Gastroesophageal sphincter (tissue), 4 donors: Measurements from ENCODE around the gene POU3F4. TPM values are rescaled to one million over a fixed set of nuclear protein-coding genes. Genes with fewer than 3 reads are reported as not detected.

Experiments
- ATAC-seq: fragments of 150-250 bp; one replicate; pipeline ENCODE4 v1.9.1; 2016; ENCODE audit warnings: mild to moderate bottlenecking, moderate library complexity
- H3K27ac ChIP-seq, 4 donors: fragments of 200-600 bp; sonication (generic) in 3 of 4; 1 replicate in 3 of 4; 2 replicates in 1 of 4; pipeline ENCODE4 v1.5.1; 2016 to 2019
- H3K27me3 ChIP-seq: fragments of 200-600 bp; sonication (generic); one replicate; pipeline ENCODE4 v1.5.1; 2019
- H3K36me3 ChIP-seq, 2 donors: fragments of 200-600 bp; sonication (generic); one replicate each; pipeline ENCODE4 v1.5.1; 2019; ENCODE audit warnings: control low read depth in 1 of 2
- H3K4me1 ChIP-seq, 3 donors: fragments of 200-600 bp; sonication (generic); 1 replicate in 2 of 3; 2 replicates in 1 of 3; pipeline ENCODE4 v1.5.1; 2016 to 2019; ENCODE audit warnings: control low read depth in 2 of 3
- H3K4me3 ChIP-seq, 2 donors: fragments of 200-600 bp; sonication (generic); one replicate each; pipeline ENCODE4 v1.5.1; 2019; ENCODE audit warnings: mild to moderate bottlenecking in 1 of 2, moderate library complexity in 1 of 2
- H3K9me3 ChIP-seq, 3 donors: fragments of 200-600 bp; sonication (generic); one replicate each; pipeline ENCODE4 v1.5.1; 2017 to 2019; ENCODE audit warnings: control low read depth in 2 of 3
- CTCF ChIP-seq, 4 experiments: fragments of 200-600 bp in 2 of 4; fragments of 450-650 bp in 2 of 4; sonication (generic) in 1 of 4; IDR thresholded peaks; one replicate each; pipeline ENCODE4 v1.5.1; 2017 to 2019; ENCODE audit warnings: antibody characterized with exemption in 4 of 4, mild to moderate bottlenecking in 2 of 4, moderate library complexity in 2 of 4
- EP300 ChIP-seq: sonication (generic); formaldehyde crosslinking; IDR thresholded peaks from one replicate; pipeline ENCODE4 v1.6.1; 2017; ENCODE audit warnings: antibody characterized with exemption, mild to moderate bottlenecking
- POLR2A ChIP-seq, 2 donors: fragments of 450-650 bp; IDR thresholded peaks; one replicate each; pipeline ENCODE4 v1.6.1; 2017; ENCODE audit warnings: antibody characterized with exemption in 2 of 2, mild to moderate bottlenecking in 2 of 2, moderate library complexity in 1 of 2
- POLR2AphosphoS5 ChIP-seq: sonication (generic); formaldehyde crosslinking; IDR thresholded peaks from one replicate; pipeline ENCODE4 v1.6.1; 2017; ENCODE audit warnings: antibody characterized with exemption
- whole genome bisulfite sequencing, 2 donors: methylation state at CpG; one replicate each; pipeline ENCODE4 v1.1.5; 2018; ENCODE audit warnings: low coverage in 1 of 2; 5-methylcytosine and 5-hydroxymethylcytosine counted together
- total RNA-seq, 4 donors: library from RNA; depleted of rRNA; stranded (reverse); fragments of >200 nt; gene quantifications; one replicate each; pipeline ENCODE4 v1.1.0, GENCODE V29; 2016

POU3F4 gene
- total RNA-seq, 4 donors from 2014 or later = not detected

GRCh38 chrX:83504721-83505479 is 3.2 kb upstream of the POU3F4 start:
- 7 to 8% methylated on average over 3 to 11 of the region's 11 CpGs for whole genome bisulfite sequencing, 2 donors
- no peaks in the 10 kb centered on the region for H3K36me3 ChIP-seq
- H3K27ac ChIP-seq = no peak overlapping the region
- peaks cover 79% of the 10 kb centered on the region for H3K27me3 ChIP-seq
- ATAC-seq = no peak
- TF ChIP-seq POLR2AphosphoS5 (no peak), EP300 (no peak), CTCF (IDR thresholded peaks at IDR 0.05) (no peak), POLR2A (IDR thresholded peaks at IDR 0.05) (no peak)
- no peak overlapping the region for H3K4me3 ChIP-seq
- peaks cover 0 to 9% (median 0%) of the 10 kb centered on the region in 3 donors for H3K4me1 ChIP-seq
- H3K9me3 ChIP-seq = no peaks in the 10 kb centered on the region

GRCh38 chrX:83508526-83509253 is 600 bp downstream of the POU3F4 start:
- no peaks in the 10 kb centered on the region for H3K36me3 ChIP-seq
- no peak overlapping the region for H3K27ac ChIP-seq
- 10 to 40% methylated on average over 4 to 11 of the region's 50 CpGs for WGBS, 2 donors
- peak overlapping the region in 1 of 2 donors; percentile 10 for H3K4me3 ChIP-seq
- no peaks in the 10 kb centered on the region for H3K9me3 ChIP-seq
- H3K27me3 ChIP-seq = peaks cover 81% of the 10 kb centered on the region
- TF ChIP-seq POLR2A (IDR thresholded peaks at IDR 0.05) (no peak), CTCF (IDR thresholded peaks at IDR 0.05) (no peak), POLR2AphosphoS5 (no peak), EP300 (no peak)
- peaks cover 0 to 17% (median 0%) of the 10 kb centered on the region in 3 donors for H3K4me1 ChIP-seq
- no peak for ATAC-seq

- H3K4me3 ChIP-seq = no peak overlapping the region
- 11 to 44% methylated on average over 13 to 16 of the region's 16 CpGs for WGBS, 2 donors
- no peaks in the 10 kb centered on the region for H3K36me3 ChIP-seq
- no peaks in the 10 kb centered on the region for H3K9me3 ChIP-seq
- peaks cover 0 to 17% (median 0%) of the 10 kb centered on the region in 3 donors for H3K4me1 ChIP-seq
- H3K27ac ChIP-seq = no peak overlapping the region
- no peak for TF ChIP-seq EP300
- no peak for TF ChIP-seq POLR2AphosphoS5
- TF ChIP-seq POLR2A (IDR thresholded peaks at IDR 0.05) = no peak
- TF ChIP-seq CTCF (IDR thresholded peaks at IDR 0.05) = no peak
- peaks cover 75% of the 10 kb centered on the region for H3K27me3 ChIP-seq
- no peak for ATAC-seq
Measured at GRCh38 chrX:83509254-83509801, 1.2 kb downstream of the POU3F4 start.

GRCh38 chrX:83510510-83511062 is 2.5 kb downstream of the POU3F4 start:
- H3K9me3 ChIP-seq = no peaks in the 10 kb centered on the region
- WGBS, 2 donors = 48% methylated on average over 9 of the region's 36 CpGs; no CpG with 5 or more reads in 1 of the 2 donors
- peaks cover 64% of the 10 kb centered on the region for H3K27me3 ChIP-seq
- H3K4me1 ChIP-seq = peaks cover 0 to 17% (median 0%) of the 10 kb centered on the region in 3 donors
- H3K4me3 ChIP-seq = peak overlapping the region in 1 of 2 donors; percentile 30
- ATAC-seq = no peak
- H3K27ac ChIP-seq = no peak overlapping the region
- no peak for TF ChIP-seq CTCF (IDR thresholded peaks at IDR 0.05)
- H3K36me3 ChIP-seq = no peaks in the 10 kb centered on the region
